Heart right ventricle (tissue), 16 donors: ENCODE data around the gene DNAJB6. TPM values are rescaled to one million over a fixed set of nuclear protein-coding genes. Genes with fewer than 3 reads are reported as not detected.

Source experiments
- ATAC-seq, 8 donors: fragments of 200-7000 bp; cut with Tn5 transposase; one replicate each; pipeline ENCODE4 v1.9.1; 2020; ENCODE audit warnings: mild to moderate bottlenecking in 8 of 8, moderate library complexity in 8 of 8, moderate number of reproducible peaks in 1 of 8
- DNase-seq, 2 donors: peaks; one replicate each; pipeline ENCODE4 v3.0.0-alpha.2; 2020
- H3K27ac ChIP-seq, 10 donors: fragments of 200-600 bp; sonication (generic) in 2 of 10; one replicate each; pipeline versions ENCODE4 v1.5.0 to v1.8.0; 2020 to 2022; ENCODE audit warnings: mild to moderate bottlenecking in 3 of 10
- H3K27me3 ChIP-seq, 7 donors: fragments of 200-600 bp; one replicate each; pipeline ENCODE4 v1.8.0; 2021 to 2022; ENCODE audit warnings: mild to moderate bottlenecking in 2 of 7
- H3K36me3 ChIP-seq, 9 donors: fragments of 200-600 bp; sonication (generic) in 1 of 9; one replicate each; pipeline versions ENCODE4 v1.5.0 to v1.8.0; 2020 to 2022; ENCODE audit warnings: mild to moderate bottlenecking in 2 of 9
- H3K4me1 ChIP-seq, 9 donors: fragments of 200-600 bp; sonication (generic) in 1 of 9; one replicate each; pipeline versions ENCODE4 v1.5.0 to v1.8.0; 2020 to 2022; ENCODE audit warnings: mild to moderate bottlenecking in 4 of 9
- H3K4me3 ChIP-seq, 10 donors: fragments of 200-600 bp; sonication (generic) in 2 of 10; one replicate each; pipeline versions ENCODE4 v1.5.0 to v1.8.0; 2020 to 2022; ENCODE audit warnings: mild to moderate bottlenecking in 7 of 10, moderate library complexity in 2 of 10
- H3K9me3 ChIP-seq, 11 donors: fragments of 200-600 bp in 10 of 11; sonication (generic) in 2 of 11; one replicate each; pipeline versions ENCODE4 v1.5.0 to v1.8.0; 2013 to 2022; ENCODE audit warnings: mild to moderate bottlenecking in 2 of 11, control low read depth in 1 of 11, moderate library complexity in 1 of 11
- WGBS, 2 donors: extraction: QIAGEN DNeasy Blood & Tissue Kit; methylation state at CpG; one replicate each; pipeline ENCODE4 v1.1.7; 2013; ENCODE audit warnings: inconsistent platforms in 1 of 2; 5-methylcytosine and 5-hydroxymethylcytosine counted together
- intact Hi-C, 10 donors: fragments of 100-400 bp; cut with DNase I; formaldehyde crosslinking; loops; one replicate each; pipeline versions ENCODE4 v1.11.1 to v1.14.2; 2022
- polyA plus RNA-seq, 2 donors: library from polyadenylated mRNA; stranded (reverse); fragments of 200-250 nt; gene quantifications; one replicate each; pipeline ENCODE4 v1.2.3, GENCODE V29; 2013
- total RNA-seq, 10 donors: library from RNA; stranded (reverse); fragmentation: NEBNext Ultra II Directional in 3 of 10; extraction: Animal tissue kit (Norgen Biotek cat#: 25700) in 3 of 10; gene quantifications; one replicate each; pipeline versions ENCODE4 v1.2.1 to v1.2.4, GENCODE V29; 2021 to 2023
- TF ChIP-seq, protein P1 (sequence below), 9 donors: fragments of 200-600 bp; sonication (generic) in 2 of 9; IDR thresholded peaks; one replicate each; pipeline versions ENCODE4 v1.5.0 to v1.8.0; 2021 to 2022; ENCODE audit warnings: antibody characterized with exemption in 9 of 9, mild to moderate bottlenecking in 5 of 9, moderate library complexity in 1 of 9
- donor health status: Arrhythmogenic right ventricular cardiomyopathy.
- donor health status: ischemic (EF 13 %, LVEDD 7.1; RV severe dilation, severe dysfunction).
- donor health status: healthy with polysubstance abuse.
- donor health status: DM: no; HTN: yes; CAD: no.
- donor health status: DM: no; HTN: no; CAD: no.
- donor health status: ischemic (EF 25% LVEDD 6.9; RV normal size, moderate dysfunction).
- donor health status: ischemic (EF 25% LVEDD 5.7; RV mildly dilated, moderate dysfunction).
- donor health status: healthy.
- donor health status: DM: yes; HTN: yes; CAD: no.
- donor health status: Ischemic cardiomyopathy.
- donor health status: ischemic (EF 35%, LVEDD 5.7; RV mildly dilated, moderate dysfunction).
- donor health status: nonischemic (EF 11% LVEDD 7.7; RV severe dilation, severe dysfunction).
- donor health status: DM: yes; HTN: yes; CAD: no.
- donor health status: PGD.
- donor health status: ischemic (EF 29% LVEDD 5.4; RV normal size, mild dysfunction).
- donor health status: nonischemic (EF 23%, LVEDD 6.1; RV moderate dilation, normal function).

DNAJB6 gene
- total and polyA plus RNA-seq, 12 donors = 114 to 200 (median 183) TPM

DNA sequence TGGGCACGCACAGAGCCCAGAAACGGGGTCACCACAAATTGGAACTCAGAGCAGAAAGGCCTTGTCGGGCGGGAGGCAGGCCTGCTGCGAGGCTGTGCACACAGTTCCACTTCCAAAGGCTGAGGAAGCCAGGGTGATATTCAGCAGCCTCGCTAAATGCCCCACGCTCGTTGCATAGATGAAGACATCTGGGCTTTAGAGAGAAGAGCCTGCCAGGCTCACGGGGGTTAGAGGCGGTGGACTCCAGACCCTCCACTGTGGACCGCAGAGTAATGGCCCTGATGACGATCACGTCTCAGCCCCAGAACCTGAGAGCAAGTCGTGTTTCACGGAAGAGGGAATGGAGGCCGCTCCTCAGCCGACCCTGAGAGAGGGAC lies 104.2 kb downstream of the DNAJB6 start:
- DNase-seq = no peak
- TF ChIP-seq, protein P1, sequence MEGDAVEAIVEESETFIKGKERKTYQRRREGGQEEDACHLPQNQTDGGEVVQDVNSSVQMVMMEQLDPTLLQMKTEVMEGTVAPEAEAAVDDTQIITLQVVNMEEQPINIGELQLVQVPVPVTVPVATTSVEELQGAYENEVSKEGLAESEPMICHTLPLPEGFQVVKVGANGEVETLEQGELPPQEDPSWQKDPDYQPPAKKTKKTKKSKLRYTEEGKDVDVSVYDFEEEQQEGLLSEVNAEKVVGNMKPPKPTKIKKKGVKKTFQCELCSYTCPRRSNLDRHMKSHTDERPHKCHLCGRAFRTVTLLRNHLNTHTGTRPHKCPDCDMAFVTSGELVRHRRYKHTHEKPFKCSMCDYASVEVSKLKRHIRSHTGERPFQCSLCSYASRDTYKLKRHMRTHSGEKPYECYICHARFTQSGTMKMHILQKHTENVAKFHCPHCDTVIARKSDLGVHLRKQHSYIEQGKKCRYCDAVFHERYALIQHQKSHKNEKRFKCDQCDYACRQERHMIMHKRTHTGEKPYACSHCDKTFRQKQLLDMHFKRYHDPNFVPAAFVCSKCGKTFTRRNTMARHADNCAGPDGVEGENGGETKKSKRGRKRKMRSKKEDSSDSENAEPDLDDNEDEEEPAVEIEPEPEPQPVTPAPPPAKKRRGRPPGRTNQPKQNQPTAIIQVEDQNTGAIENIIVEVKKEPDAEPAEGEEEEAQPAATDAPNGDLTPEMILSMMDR (IDR thresholded peaks at IDR 0.05) = no peak
- no peak for ATAC-seq
- Histone ChIP-seq H3K4me1 (no peaks in the 10 kb centered on the region), H3K27me3 (peaks cover 0 to 13% (median 0%) of the 10 kb centered on the region in 7 donors), H3K27ac (no peak overlapping the region), H3K4me3 (no peak overlapping the region), H3K9me3 (no peaks in the 10 kb centered on the region), H3K36me3 (no peaks in the 10 kb centered on the region)
- intact Hi-C loops = no loop called here
- 90 to 92% methylated on average over 17 of the region's 17 CpGs for WGBS, 2 donors

DNA sequence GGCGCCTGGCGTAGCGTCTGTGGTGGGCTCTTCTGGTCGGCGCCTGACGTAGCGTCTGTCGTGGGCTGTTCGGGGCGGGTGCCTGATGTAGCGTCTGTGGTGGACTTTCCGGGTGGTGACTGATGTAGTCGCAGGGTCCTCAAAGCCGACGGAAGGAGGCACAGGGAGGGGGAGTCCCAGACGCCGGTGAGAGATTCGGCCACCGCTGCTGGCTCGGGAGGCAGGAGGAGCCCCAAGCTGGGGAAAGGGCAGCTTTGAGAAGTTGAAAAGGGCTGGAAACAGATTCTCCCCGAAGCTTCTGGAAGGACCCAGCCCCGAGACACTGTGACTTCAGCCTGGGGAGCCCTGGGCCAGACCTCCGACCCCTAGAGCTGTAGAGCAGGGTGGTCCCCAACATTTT lies 105.7 kb downstream of the DNAJB6 start:
- WGBS, 2 donors = 94 to 96% methylated on average over 23 of the region's 23 CpGs
- intact Hi-C loops = no loop called here
- Histone ChIP-seq H3K4me1 (no peaks in the 10 kb centered on the region), H3K27me3 (peaks cover 0 to 14% (median 0%) of the 10 kb centered on the region in 7 donors), H3K27ac (no peak overlapping the region), H3K4me3 (no peak overlapping the region), H3K9me3 (no peaks in the 10 kb centered on the region), H3K36me3 (no peaks in the 10 kb centered on the region)
- ATAC-seq = no peak
- TF ChIP-seq, protein P1 (IDR thresholded peaks at IDR 0.05) = no peak
- DNase-seq = no peak

DNA sequence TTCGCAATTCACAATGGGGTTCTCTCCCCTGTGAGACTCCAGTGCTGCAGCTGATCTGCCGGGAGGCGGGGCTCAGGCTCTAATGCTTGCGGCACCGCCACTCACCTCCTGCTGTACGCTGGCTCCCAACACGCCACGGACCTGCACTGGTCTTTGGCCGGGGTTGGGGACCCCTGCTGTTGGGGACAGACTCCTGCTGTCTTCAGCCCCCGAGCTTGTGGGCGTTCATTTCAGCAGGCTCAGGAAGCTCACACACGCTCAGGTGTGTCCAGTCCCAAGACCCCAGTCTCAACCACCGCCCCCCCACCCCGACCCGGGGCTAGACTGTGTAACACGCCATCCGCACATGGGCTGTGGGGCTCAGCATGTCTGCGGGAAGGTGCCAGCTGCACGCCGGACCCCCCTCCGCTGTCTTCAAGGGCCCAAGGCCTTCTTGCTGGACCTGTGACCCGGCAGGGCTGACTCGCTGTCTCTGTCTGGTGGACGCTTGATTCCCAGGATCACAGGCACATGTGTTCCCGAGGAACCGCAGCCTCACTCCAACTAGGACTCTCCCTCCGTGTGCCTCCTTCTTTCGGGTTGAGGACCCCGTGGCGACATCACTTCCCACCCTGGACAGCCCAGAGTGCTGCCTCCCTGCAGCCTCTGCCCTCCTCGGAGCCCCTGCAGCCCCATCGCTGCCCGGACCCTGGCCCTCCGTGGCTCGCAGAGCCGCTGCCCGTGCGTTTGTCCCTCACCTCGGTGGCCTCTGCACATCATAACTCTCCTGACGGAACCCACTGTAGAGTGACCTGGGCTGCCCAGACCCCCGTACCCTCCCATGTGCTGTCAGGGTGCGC lies 106.4 kb downstream of the DNAJB6 start:
- 91 to 92% methylated on average over 42 of the region's 42 CpGs for WGBS, 2 donors
- DNase-seq = no peak
- no peaks in the 10 kb centered on the region for H3K36me3 ChIP-seq

DNA sequence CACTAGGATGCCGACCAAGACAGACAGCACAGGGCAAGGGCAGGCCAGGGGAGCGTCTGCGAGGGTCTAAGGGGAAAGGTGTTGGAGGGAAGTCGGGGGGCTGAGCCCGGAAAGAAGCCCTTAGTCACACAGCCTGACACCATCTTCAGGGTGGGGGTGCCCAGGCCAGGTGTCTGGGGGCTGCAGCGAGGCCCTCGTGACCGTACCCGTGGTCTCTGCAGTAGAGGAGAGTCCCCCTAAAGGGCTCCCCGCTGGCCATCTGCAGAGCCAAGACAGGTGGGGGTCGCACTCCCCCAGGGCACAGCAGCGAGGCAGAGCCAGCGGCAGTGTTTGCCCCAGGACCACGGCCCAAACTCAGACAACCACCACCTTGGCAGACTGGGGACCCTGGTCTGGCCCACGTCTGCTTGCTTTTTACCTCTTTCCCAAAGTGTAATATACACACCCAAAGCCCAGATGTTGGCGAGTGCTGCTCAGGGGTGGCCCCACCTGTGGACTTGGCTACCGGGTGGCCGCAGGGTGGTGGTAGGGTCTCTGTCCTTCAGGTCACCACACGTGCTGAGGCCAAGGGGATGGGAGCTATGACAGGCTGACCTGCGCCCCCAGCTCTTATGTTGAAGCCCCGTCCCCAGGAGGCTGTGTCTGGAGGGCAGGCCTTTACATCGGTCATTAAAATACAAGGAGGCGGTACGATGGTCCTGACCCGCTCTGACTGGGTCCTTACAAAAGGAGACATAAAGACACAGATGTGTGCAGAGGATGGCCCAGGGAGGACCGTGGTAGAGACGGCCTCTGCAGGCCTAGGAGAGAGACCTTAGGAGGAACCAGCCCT lies 107.4 kb downstream of the DNAJB6 start:
- ATAC-seq (peak in 1 of 8 donors; percentile 18), DNase-seq (no peak)
- Histone ChIP-seq H3K36me3 (no peaks in the 10 kb centered on the region), H3K4me1 (no peaks in the 10 kb centered on the region), H3K27ac (no peak overlapping the region), H3K27me3 (peaks cover 0 to 14% (median 0%) of the 10 kb centered on the region in 7 donors), H3K9me3 (no peaks in the 10 kb centered on the region), H3K4me3 (no peak overlapping the region)
- TF ChIP-seq, protein P1 (IDR thresholded peaks at IDR 0.05) = no peak
- intact Hi-C loops = no loop called here
- WGBS, 2 donors = 90 to 92% methylated on average over 27 of the region's 27 CpGs

More for the DNA sequence above, 106.4 kb downstream of the DNAJB6 start:
- ATAC-seq = no peak
- Histone ChIP-seq H3K9me3 (no peaks in the 10 kb centered on the region), H3K4me1 (no peaks in the 10 kb centered on the region), H3K4me3 (no peak overlapping the region), H3K27ac (no peak overlapping the region), H3K27me3 (peaks cover 0 to 14% (median 0%) of the 10 kb centered on the region in 7 donors)
- TF ChIP-seq, protein P1 (IDR thresholded peaks at IDR 0.05) = no peak
- intact Hi-C loops = no loop called here
